WTC11 (cell line): ENCODE results near the gene CTIF. TPM values are rescaled to one million over a fixed set of nuclear protein-coding genes. Genes with fewer than 3 reads are reported as not detected.

ENCODE experiments used
- ATAC-seq: fragments of 200-7000 bp; cut with Tn5 transposase; 2 replicates; pipeline ENCODE4 v1.10.0; 2021; ENCODE audit warnings: mild to moderate bottlenecking, moderate library complexity
- CTCF ChIA-PET: fragments of 300-600 bp; sonication (Branson Sonifier 250); formaldehyde crosslinking; loops from one replicate; lab custom pipeline; 2021; ENCODE audit warnings: antibody characterized with exemption; lab: Charles Lee
- POLR2A ChIA-PET: fragments of 350-600 bp; sonication (Branson Sonifier 250); formaldehyde crosslinking; loops from one replicate; lab custom pipeline; 2021; ENCODE audit warnings: antibody characterized with exemption; lab: Charles Lee
- DNase-seq: peaks from one replicate; pipeline ENCODE4 v3.0.0; 2021; ENCODE audit warnings: low spot score
- H3K27ac Mint-ChIP-seq: 2 replicates; pipeline ENCODE4 v1.8.0; 2021; ENCODE audit warnings: mixed read lengths
- H3K27me3 Mint-ChIP-seq: 2 replicates; pipeline ENCODE4 v1.8.0; 2021; ENCODE audit warnings: low read depth, mild to moderate bottlenecking, moderate library complexity, mixed read lengths
- H3K36me3 Mint-ChIP-seq: 2 replicates; pipeline ENCODE4 v1.8.0; 2021; ENCODE audit warnings: mixed read lengths
- H3K4me1 Mint-ChIP-seq: 2 replicates; pipeline ENCODE4 v1.8.0; 2022; ENCODE audit warnings: mixed read lengths
- H3K4me3 Mint-ChIP-seq: 2 replicates; pipeline ENCODE4 v1.8.0; 2021; ENCODE audit warnings: mild to moderate bottlenecking, moderate library complexity, mixed read lengths
- H3K9me3 Mint-ChIP-seq: 2 replicates; pipeline ENCODE4 v1.8.0; 2021; ENCODE audit warnings: mixed read lengths
- ETV6 ChIP-seq: sonication (generic); formaldehyde crosslinking; IDR thresholded peaks from 2 replicates; pipeline ENCODE4 v1.8.1; 2022; ENCODE audit warnings: mild to moderate bottlenecking, missing genetic modification reagents
- FOXP1 ChIP-seq: sonication (generic); formaldehyde crosslinking; IDR thresholded peaks from 2 replicates; pipeline ENCODE4 v1.8.0; 2022; ENCODE audit warnings: missing genetic modification reagents, mild to moderate bottlenecking, moderate library complexity, borderline replicate concordance
- JUN ChIP-seq: sonication (generic); formaldehyde crosslinking; IDR thresholded peaks from 2 replicates; pipeline ENCODE4 v1.8.0; 2023; ENCODE audit warnings: mild to moderate bottlenecking, missing genetic modification reagents
- MAX ChIP-seq: sonication (generic); formaldehyde crosslinking; IDR thresholded peaks from 2 replicates; pipeline ENCODE4 v1.8.0; 2022; ENCODE audit warnings: mild to moderate bottlenecking, missing genetic modification reagents
- MXD4 ChIP-seq: fragments of 250-450 bp; sonication (Bioruptor Pico); IDR thresholded peaks from 2 replicates; pipeline ENCODE4 v1.8.0; 2021; ENCODE audit warnings: mild to moderate bottlenecking, moderate library complexity, borderline replicate concordance
- NR2C2 ChIP-seq: sonication (generic); formaldehyde crosslinking; IDR thresholded peaks from 2 replicates; pipeline ENCODE4 v1.8.0; 2022; ENCODE audit warnings: mild to moderate bottlenecking, missing genetic modification reagents
- ZNF396 ChIP-seq: fragments of 250-450 bp; sonication (Bioruptor Pico); IDR thresholded peaks from 2 replicates; pipeline ENCODE4 v1.8.0; 2021; ENCODE audit warnings: mild to moderate bottlenecking, moderate library complexity, borderline replicate concordance
- ZNF416 ChIP-seq: fragments of 250-450 bp; sonication (Bioruptor Pico); IDR thresholded peaks from 2 replicates; pipeline ENCODE4 v1.9.0; 2021; ENCODE audit warnings: mild to moderate bottlenecking, inconsistent platforms
- ZNF512 ChIP-seq: sonication (generic); formaldehyde crosslinking; IDR thresholded peaks from 2 replicates; pipeline ENCODE4 v1.8.1; 2022; ENCODE audit warnings: missing genetic modification reagents, borderline replicate concordance
- total RNA-seq: library from RNA; stranded (reverse); gene quantifications from 3 replicates; pipeline ENCODE4 v1.2.3, GENCODE V29; 2021
- TF ChIP-seq, protein P1 (sequence below): sonication (generic); formaldehyde crosslinking; IDR thresholded peaks from 2 replicates; pipeline ENCODE4 v1.8.0; 2023; ENCODE audit warnings: missing genetic modification reagents, mild to moderate bottlenecking, borderline replicate concordance
- TF ChIP-seq, protein P2 (sequence below): fragments of 200-600 bp; IDR thresholded peaks from 2 replicates; pipeline ENCODE4 v1.8.0; 2022; ENCODE audit warnings: antibody characterized with exemption
- TF ChIP-seq, protein P3 (sequence below): sonication (generic); formaldehyde crosslinking; IDR thresholded peaks from 2 replicates; pipeline ENCODE4 v1.8.1; 2022; ENCODE audit warnings: mild to moderate bottlenecking, missing genetic modification reagents, moderate library complexity, borderline replicate concordance
- TF ChIP-seq, protein P4 (sequence below): sonication (generic); formaldehyde crosslinking; IDR thresholded peaks from 2 replicates; pipeline ENCODE4 v1.8.1; 2022; ENCODE audit warnings: low read depth, missing genetic modification reagents, borderline replicate concordance

Gene CTIF
- total RNA-seq, 1 experiment from 2014 or later: 28.5 TPM

DNA sequence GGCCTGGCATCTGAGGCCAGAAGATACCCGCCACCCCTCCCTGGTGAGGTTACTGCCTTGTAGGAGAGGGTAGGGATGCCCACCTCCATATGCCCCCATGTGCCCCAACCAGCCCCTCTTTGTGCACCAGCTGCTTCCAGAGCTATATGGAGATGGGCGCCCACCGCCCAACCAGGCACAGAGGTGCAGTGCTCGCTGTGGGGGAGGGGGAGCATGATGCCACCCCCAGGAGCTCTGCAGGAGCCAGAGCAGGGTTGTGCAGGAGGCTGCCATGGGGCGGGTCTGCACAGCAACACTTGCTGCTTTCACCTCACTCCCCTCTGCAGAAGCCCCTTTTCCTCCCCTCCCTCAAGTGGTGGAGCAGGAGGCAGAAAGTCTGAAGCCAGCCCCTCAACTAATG, 237.3 kb downstream of the CTIF start:
- Mint-ChIP-seq H3K9me3 (peaks cover 6% of the 10 kb centered on the region), H3K4me3 (no peak overlapping the region), H3K27me3 (no peaks in the 10 kb centered on the region), H3K36me3 (no peaks in the 10 kb centered on the region), H3K4me1 (peaks cover 9% of the 10 kb centered on the region), H3K27ac (no peak overlapping the region)
- ChIA-PET POLR2A (no interaction called here), CTCF (interaction anchor here (0.6 to 1.6 kb wide), 12 partner anchors 21 to 192 kb away, joined by 3 to 7 read pairs (median 4); no protein-coding TSS in a partner anchor)
- ATAC-seq (no peak), DNase-seq (no peak)
- TF ChIP-seq JUN (no peak), NR2C2 (no peak), ZNF396 (CRISPR knock-in tag) (no peak)

DNA sequence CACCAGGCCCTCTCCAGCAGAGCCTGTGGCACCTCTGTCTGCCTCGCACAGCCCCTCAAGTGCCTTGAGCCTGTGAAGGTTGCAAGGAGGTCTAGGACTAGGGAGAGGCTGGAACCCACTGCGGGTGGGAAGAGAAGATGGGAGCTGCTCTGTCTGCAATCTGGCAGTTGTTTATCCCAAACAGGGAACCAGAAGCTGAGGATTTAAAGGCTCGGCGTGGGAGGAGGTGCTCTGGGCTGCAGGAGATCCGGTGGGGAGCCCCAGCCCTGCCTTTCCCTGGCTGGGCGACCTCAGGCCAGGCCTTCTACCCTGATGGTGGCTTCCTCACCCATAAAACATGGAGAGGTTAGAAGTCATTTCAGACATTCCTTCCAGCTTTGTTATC, 237.8 kb downstream of the CTIF start:
- H3K9me3 Mint-ChIP-seq: peaks cover 6% of the 10 kb centered on the region
- ChIA-PET POLR2A (no interaction called here), CTCF (interaction anchor here (0.6 to 1.6 kb wide), 14 partner anchors 12 to 192 kb away, joined by 3 to 7 read pairs (median 4); no protein-coding TSS in a partner anchor)
- peaks cover 13% of the 10 kb centered on the region for H3K4me1 Mint-ChIP-seq
- TF ChIP-seq FOXP1 (CRISPR knock-in tag): 0 out of 2 replicates have a peak, but pooled peaks have one; percentile 39
- no peak for TF ChIP-seq MXD4
- no peak overlapping the region for H3K27ac Mint-ChIP-seq
- no peak overlapping the region for H3K4me3 Mint-ChIP-seq
- no peaks in the 10 kb centered on the region for H3K27me3 Mint-ChIP-seq
- ATAC-seq (no peak; the same call in 1 of the 2 replicates), DNase-seq (no peak)
- H3K36me3 Mint-ChIP-seq: no peaks in the 10 kb centered on the region

DNA sequence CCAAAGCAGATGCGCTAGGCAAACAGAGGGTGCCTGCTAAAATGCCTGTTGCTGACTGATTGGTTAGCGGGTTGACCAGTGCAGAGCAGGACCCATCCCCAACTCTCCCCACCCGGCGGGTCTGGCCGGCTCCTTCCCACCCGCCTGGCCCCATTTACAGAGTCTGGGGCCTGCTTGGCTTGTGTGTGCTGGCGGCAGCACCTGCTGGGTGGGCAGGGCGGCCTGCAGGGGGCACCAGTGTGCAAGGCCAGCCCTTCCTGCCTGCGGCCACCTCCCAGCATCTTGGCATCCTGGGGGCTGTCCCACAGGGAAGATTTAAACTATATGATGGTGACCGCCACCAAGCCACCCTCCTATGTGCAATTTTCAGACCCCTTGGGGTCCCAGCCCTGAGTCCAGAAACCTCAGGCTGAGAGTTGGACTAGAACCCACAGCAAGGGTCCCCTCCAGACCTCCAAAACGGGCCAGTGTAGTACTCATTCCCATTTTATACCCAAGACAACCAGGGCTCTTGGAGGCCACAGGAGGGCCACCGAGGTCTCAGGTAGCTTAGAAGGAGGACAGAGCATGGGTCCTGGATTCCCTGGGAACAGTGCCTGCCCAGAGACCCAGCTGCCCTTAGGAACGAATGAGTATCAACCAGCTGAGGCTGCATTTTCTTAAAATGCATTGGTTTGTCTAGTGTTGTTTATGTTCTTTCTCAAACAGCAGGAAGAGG, 238.4 kb downstream of the CTIF start:
- DNase-seq (peak; percentile 83), ATAC-seq (peak; percentile 94)
- peaks cover 13% of the 10 kb centered on the region for H3K4me1 Mint-ChIP-seq
- TF ChIP-seq, protein P1, sequence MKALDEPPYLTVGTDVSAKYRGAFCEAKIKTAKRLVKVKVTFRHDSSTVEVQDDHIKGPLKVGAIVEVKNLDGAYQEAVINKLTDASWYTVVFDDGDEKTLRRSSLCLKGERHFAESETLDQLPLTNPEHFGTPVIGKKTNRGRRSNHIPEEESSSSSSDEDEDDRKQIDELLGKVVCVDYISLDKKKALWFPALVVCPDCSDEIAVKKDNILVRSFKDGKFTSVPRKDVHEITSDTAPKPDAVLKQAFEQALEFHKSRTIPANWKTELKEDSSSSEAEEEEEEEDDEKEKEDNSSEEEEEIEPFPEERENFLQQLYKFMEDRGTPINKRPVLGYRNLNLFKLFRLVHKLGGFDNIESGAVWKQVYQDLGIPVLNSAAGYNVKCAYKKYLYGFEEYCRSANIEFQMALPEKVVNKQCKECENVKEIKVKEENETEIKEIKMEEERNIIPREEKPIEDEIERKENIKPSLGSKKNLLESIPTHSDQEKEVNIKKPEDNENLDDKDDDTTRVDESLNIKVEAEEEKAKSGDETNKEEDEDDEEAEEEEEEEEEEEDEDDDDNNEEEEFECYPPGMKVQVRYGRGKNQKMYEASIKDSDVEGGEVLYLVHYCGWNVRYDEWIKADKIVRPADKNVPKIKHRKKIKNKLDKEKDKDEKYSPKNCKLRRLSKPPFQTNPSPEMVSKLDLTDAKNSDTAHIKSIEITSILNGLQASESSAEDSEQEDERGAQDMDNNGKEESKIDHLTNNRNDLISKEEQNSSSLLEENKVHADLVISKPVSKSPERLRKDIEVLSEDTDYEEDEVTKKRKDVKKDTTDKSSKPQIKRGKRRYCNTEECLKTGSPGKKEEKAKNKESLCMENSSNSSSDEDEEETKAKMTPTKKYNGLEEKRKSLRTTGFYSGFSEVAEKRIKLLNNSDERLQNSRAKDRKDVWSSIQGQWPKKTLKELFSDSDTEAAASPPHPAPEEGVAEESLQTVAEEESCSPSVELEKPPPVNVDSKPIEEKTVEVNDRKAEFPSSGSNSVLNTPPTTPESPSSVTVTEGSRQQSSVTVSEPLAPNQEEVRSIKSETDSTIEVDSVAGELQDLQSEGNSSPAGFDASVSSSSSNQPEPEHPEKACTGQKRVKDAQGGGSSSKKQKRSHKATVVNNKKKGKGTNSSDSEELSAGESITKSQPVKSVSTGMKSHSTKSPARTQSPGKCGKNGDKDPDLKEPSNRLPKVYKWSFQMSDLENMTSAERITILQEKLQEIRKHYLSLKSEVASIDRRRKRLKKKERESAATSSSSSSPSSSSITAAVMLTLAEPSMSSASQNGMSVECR (CRISPR knock-in tag): no peak
- TF ChIP-seq ZNF416: no peak
- peak; percentile 55; the same call in 1 of the 2 replicates for TF ChIP-seq ETV6 (CRISPR knock-in tag)
- no peak for TF ChIP-seq MAX
- TF ChIP-seq ZNF512 (CRISPR knock-in tag): no peak
- TF ChIP-seq, protein P2, sequence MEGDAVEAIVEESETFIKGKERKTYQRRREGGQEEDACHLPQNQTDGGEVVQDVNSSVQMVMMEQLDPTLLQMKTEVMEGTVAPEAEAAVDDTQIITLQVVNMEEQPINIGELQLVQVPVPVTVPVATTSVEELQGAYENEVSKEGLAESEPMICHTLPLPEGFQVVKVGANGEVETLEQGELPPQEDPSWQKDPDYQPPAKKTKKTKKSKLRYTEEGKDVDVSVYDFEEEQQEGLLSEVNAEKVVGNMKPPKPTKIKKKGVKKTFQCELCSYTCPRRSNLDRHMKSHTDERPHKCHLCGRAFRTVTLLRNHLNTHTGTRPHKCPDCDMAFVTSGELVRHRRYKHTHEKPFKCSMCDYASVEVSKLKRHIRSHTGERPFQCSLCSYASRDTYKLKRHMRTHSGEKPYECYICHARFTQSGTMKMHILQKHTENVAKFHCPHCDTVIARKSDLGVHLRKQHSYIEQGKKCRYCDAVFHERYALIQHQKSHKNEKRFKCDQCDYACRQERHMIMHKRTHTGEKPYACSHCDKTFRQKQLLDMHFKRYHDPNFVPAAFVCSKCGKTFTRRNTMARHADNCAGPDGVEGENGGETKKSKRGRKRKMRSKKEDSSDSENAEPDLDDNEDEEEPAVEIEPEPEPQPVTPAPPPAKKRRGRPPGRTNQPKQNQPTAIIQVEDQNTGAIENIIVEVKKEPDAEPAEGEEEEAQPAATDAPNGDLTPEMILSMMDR: peak; percentile 80
- TF ChIP-seq, protein P3, sequence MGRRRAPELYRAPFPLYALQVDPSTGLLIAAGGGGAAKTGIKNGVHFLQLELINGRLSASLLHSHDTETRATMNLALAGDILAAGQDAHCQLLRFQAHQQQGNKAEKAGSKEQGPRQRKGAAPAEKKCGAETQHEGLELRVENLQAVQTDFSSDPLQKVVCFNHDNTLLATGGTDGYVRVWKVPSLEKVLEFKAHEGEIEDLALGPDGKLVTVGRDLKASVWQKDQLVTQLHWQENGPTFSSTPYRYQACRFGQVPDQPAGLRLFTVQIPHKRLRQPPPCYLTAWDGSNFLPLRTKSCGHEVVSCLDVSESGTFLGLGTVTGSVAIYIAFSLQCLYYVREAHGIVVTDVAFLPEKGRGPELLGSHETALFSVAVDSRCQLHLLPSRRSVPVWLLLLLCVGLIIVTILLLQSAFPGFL (CRISPR knock-in tag): no peak
- TF ChIP-seq, protein P4, sequence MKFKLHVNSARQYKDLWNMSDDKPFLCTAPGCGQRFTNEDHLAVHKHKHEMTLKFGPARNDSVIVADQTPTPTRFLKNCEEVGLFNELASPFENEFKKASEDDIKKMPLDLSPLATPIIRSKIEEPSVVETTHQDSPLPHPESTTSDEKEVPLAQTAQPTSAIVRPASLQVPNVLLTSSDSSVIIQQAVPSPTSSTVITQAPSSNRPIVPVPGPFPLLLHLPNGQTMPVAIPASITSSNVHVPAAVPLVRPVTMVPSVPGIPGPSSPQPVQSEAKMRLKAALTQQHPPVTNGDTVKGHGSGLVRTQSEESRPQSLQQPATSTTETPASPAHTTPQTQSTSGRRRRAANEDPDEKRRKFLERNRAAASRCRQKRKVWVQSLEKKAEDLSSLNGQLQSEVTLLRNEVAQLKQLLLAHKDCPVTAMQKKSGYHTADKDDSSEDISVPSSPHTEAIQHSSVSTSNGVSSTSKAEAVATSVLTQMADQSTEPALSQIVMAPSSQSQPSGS: no peak
- H3K9me3 Mint-ChIP-seq: peaks cover 6% of the 10 kb centered on the region
- H3K27ac Mint-ChIP-seq: 0 out of 2 replicates have a peak overlapping the region, but pooled peaks have one; percentile 4
- H3K27me3 Mint-ChIP-seq: no peaks in the 10 kb centered on the region
- H3K36me3 Mint-ChIP-seq: no peaks in the 10 kb centered on the region
- CTCF ChIA-PET: interaction anchor here (0.6 to 1.6 kb wide), 18 partner anchors 8 to 191 kb away, joined by 3 to 7 read pairs (median 3); no protein-coding TSS in a partner anchor
- H3K4me3 Mint-ChIP-seq: no peak overlapping the region
- POLR2A ChIA-PET: no interaction called here
